ENCODE measurements around the gene UXT. TPM values are rescaled to one million over a fixed set of nuclear protein-coding genes. Genes with fewer than 3 reads are reported as not detected.

The UXT gene
- total and polyA plus RNA-seq, 2 donors (not counting 1 experiment from before 2014, with no cell fraction given), result 111 to 141 TPM

DNA sequence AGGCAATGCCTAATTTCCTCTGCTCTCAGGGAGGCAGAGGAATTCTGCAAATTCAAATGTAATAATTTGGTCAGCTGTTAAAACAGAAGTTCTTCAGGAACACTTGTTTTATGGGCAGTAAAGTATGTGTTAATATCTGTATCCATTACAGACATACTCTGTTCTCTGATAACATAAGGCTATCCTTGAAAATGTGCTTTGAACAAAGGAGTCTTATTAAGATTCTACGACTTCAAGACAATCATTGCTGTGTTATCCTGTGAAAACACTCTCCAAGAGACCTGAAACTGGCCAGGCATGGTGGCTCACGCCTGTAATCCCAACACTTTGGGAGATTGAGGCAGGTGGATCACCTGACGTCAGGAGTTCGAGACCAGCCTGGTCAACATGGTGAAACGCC is 27.3 kb downstream of the UXT start:
- H2AFZ ChIP-seq (ENCODE audit: low read length), result no peak overlapping the region
- H3K9ac ChIP-seq (ENCODE audit: insufficient read depth, low read length), result no peak overlapping the region
- no peaks in the 10 kb centered on the region for H3K4me1 ChIP-seq (ENCODE audit: control insufficient read depth, extremely low read depth, insufficient read depth, low read length)
- no peaks in the 10 kb centered on the region for H3K27me3 ChIP-seq (ENCODE audit: control insufficient read depth, insufficient read depth, low read length)
- H3K36me3 ChIP-seq (ENCODE audit: control insufficient read depth, insufficient read depth, low read length), result no peaks in the 10 kb centered on the region
- TF ChIP-seq, protein P1, sequence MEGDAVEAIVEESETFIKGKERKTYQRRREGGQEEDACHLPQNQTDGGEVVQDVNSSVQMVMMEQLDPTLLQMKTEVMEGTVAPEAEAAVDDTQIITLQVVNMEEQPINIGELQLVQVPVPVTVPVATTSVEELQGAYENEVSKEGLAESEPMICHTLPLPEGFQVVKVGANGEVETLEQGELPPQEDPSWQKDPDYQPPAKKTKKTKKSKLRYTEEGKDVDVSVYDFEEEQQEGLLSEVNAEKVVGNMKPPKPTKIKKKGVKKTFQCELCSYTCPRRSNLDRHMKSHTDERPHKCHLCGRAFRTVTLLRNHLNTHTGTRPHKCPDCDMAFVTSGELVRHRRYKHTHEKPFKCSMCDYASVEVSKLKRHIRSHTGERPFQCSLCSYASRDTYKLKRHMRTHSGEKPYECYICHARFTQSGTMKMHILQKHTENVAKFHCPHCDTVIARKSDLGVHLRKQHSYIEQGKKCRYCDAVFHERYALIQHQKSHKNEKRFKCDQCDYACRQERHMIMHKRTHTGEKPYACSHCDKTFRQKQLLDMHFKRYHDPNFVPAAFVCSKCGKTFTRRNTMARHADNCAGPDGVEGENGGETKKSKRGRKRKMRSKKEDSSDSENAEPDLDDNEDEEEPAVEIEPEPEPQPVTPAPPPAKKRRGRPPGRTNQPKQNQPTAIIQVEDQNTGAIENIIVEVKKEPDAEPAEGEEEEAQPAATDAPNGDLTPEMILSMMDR (conservative IDR thresholded peaks at IDR 0.05 in 1 of 2, IDR thresholded peaks at IDR 0.05 in 1 of 2; ENCODE audit: low read depth in 1 of 2, low read length in 2 of 2), result no peak
- no peak for TF ChIP-seq EZH2 (IDR thresholded peaks at IDR 0.05; ENCODE audit: low read length, missing control alignments)
- DNase-seq (ENCODE audit: low read depth in 2 of 2), result no peak
- no peaks in the 10 kb centered on the region for H3K79me2 ChIP-seq (ENCODE audit: control insufficient read depth, insufficient read depth, low read length)
- H3K27ac ChIP-seq (ENCODE audit: insufficient read depth, low read length), result no peak overlapping the region
- no peaks in the 10 kb centered on the region for H3K9me3 ChIP-seq (ENCODE audit: control insufficient read depth, insufficient read depth, low read depth, low read length)
- H4K20me1 ChIP-seq (ENCODE audit: control insufficient read depth, extremely low read depth, insufficient read depth, low read length), result no peaks in the 10 kb centered on the region
- no peak overlapping the region for H3K4me2 ChIP-seq (ENCODE audit: extremely low read depth, insufficient read depth, low read length)
- H3K4me3 ChIP-seq (replicated peaks in 1 of 4; ENCODE audit: control extremely low read depth in 1 of 4, insufficient read depth in 1 of 4, low read depth in 3 of 4, low read length in 4 of 4), result no peak overlapping the region

DNA sequence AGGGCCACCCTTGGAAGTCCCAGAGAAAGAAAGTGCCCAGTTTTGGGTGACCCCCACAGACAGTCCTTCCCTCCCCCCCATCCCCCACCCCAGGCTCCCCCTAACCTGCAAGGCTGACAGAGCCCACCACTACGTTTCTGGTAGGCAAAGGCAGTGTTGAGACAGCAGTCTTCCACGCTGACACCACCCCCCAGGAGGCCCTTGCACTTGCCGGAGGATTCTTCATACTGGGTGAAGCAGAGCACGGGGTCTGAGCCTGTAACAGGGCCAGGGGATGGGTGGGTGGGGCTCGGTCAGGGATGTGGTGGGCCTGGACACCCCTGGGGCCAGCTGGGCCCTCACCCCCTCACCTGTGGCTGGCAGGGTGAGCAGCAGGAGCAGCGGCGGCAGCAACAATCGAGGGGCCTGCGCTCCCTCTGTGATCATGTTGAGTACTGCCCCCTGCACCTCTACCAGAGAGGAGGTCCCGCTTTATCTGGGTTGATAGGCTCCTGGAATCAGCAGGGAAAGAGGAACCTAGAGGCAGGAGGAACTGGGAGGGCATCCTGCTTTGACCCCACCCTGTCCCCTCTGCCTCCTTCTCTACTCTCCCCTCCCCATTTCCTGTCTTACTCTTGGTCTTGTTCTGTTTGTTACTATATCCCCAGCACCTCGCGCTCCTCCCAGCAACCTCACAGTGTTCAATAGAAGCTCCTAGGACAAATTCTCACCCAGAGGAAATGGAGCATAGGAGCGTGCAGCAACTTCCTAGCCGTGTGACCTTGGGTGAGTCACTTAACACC is 29.4 kb downstream of the UXT start, which contains the start of gene CFP:
Gene CFP, minus strand, starts transcription at position 512 of the 782 bp plus-strand sequence. Its CDS starts 86 bp downstream, at position 426.
- no peaks in the 10 kb centered on the region for H3K27me3 ChIP-seq (ENCODE audit: control insufficient read depth, insufficient read depth, low read length)
- no peaks in the 10 kb centered on the region for H3K36me3 ChIP-seq (ENCODE audit: control insufficient read depth, insufficient read depth, low read length)
- H3K9me3 ChIP-seq (ENCODE audit: control insufficient read depth, insufficient read depth, low read depth, low read length), result no peaks in the 10 kb centered on the region
- no peak within 1 kb of the TSS for H3K27ac ChIP-seq (ENCODE audit: insufficient read depth, low read length)
- TF ChIP-seq, protein P1 (conservative IDR thresholded peaks at IDR 0.05 in 1 of 2, IDR thresholded peaks at IDR 0.05 in 1 of 2; ENCODE audit: low read depth in 1 of 2, low read length in 2 of 2), result no peak
- TF ChIP-seq EZH2 (IDR thresholded peaks at IDR 0.05; ENCODE audit: low read length, missing control alignments), result no peak
- DNase-seq (ENCODE audit: low read depth in 2 of 2), result no peak
- no peaks in the 10 kb centered on the region for H4K20me1 ChIP-seq (ENCODE audit: control insufficient read depth, extremely low read depth, insufficient read depth, low read length)
- no peak within 1 kb of the TSS for H3K4me2 ChIP-seq (ENCODE audit: extremely low read depth, insufficient read depth, low read length)
- no peaks in the 10 kb centered on the region for H3K4me1 ChIP-seq (ENCODE audit: control insufficient read depth, extremely low read depth, insufficient read depth, low read length)
- H3K9ac ChIP-seq (ENCODE audit: insufficient read depth, low read length), result no peak within 1 kb of the TSS
- H3K79me2 ChIP-seq (ENCODE audit: control insufficient read depth, insufficient read depth, low read length), result no peaks in the 10 kb centered on the region
- H3K4me3 ChIP-seq (replicated peaks in 1 of 4; ENCODE audit: control extremely low read depth in 1 of 4, insufficient read depth in 1 of 4, low read depth in 3 of 4, low read length in 4 of 4), result no peak within 1 kb of the TSS
- H2AFZ ChIP-seq (ENCODE audit: low read length), result no peak within 1 kb of the TSS

DNA sequence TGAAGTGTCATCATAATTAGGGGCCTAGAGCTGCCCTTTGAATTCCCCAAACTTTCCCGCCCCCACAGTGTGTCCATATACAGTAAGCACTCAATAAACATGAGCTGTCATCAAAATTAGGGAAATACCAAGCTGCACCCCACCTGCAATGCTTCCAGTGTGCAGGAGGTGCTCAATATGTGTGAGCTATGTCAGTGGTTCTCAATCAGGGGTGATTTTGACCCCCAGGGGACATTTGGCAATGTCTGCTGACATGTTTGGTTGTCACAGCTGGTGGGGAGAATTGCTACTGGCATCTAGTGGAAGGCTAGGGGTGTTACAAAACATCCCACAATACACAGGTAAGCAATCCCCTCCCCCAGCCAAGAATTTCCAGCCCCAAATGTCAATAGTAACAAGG is 30.0 kb downstream of the UXT start:
- Histone ChIP-seq H3K4me2 (ENCODE audit: extremely low read depth, insufficient read depth, low read length) (no peak overlapping the region), H3K4me1 (ENCODE audit: control insufficient read depth, extremely low read depth, insufficient read depth, low read length) (no peaks in the 10 kb centered on the region), H3K4me3 (replicated peaks in 1 of 4; ENCODE audit: control extremely low read depth in 1 of 4, insufficient read depth in 1 of 4, low read depth in 3 of 4, low read length in 4 of 4) (no peak overlapping the region), H3K36me3 (ENCODE audit: control insufficient read depth, insufficient read depth, low read length) (no peaks in the 10 kb centered on the region), H3K27me3 (ENCODE audit: control insufficient read depth, insufficient read depth, low read length) (no peaks in the 10 kb centered on the region), H3K27ac (ENCODE audit: insufficient read depth, low read length) (no peak overlapping the region), H3K9me3 (ENCODE audit: control insufficient read depth, insufficient read depth, low read depth, low read length) (no peaks in the 10 kb centered on the region), H3K9ac (ENCODE audit: insufficient read depth, low read length) (no peak overlapping the region), H3K79me2 (ENCODE audit: control insufficient read depth, insufficient read depth, low read length) (no peaks in the 10 kb centered on the region), H4K20me1 (ENCODE audit: control insufficient read depth, extremely low read depth, insufficient read depth, low read length) (no peaks in the 10 kb centered on the region), H2AFZ (ENCODE audit: low read length) (no peak overlapping the region)
- DNase-seq (ENCODE audit: low read depth in 2 of 2), result no peak
- TF ChIP-seq, protein P1 (conservative IDR thresholded peaks at IDR 0.05 in 1 of 2, IDR thresholded peaks at IDR 0.05 in 1 of 2; ENCODE audit: low read depth in 1 of 2, low read length in 2 of 2), result peak in 1 of 2 donors; percentile 4
- TF ChIP-seq EZH2 (IDR thresholded peaks at IDR 0.05; ENCODE audit: low read length, missing control alignments), result no peak
